Ishikawa (cell line): ENCODE measurements around the gene PPP1CC.

ENCODE experiments used
- CEBPB ChIP-seq: IDR thresholded peaks from 2 replicates; pipeline ENCODE4 v1.6.1; 2012
- EGR1 ChIP-seq: IDR thresholded peaks from 2 replicates; pipeline ENCODE4 v1.6.1; 2012
- EP300 ChIP-seq: IDR thresholded peaks from 2 replicates; pipeline ENCODE4 v1.6.1; 2012; ENCODE audit warnings: borderline replicate concordance
- FOXM1 ChIP-seq: IDR thresholded peaks from 2 replicates; pipeline ENCODE4 v1.6.1; 2012; ENCODE audit warnings: low read depth, borderline replicate concordance
- NFIC ChIP-seq: IDR thresholded peaks from 2 replicates; pipeline ENCODE4 v1.6.1; 2012
- RAD21 ChIP-seq: IDR thresholded peaks from 2 replicates; pipeline ENCODE4 v1.6.1; 2012; ENCODE audit warnings: low read depth
- TAF1 ChIP-seq: IDR thresholded peaks from 2 replicates; pipeline ENCODE4 v1.6.1; 2012; ENCODE audit warnings: low read depth, mild to moderate bottlenecking
- TEAD4 ChIP-seq: IDR thresholded peaks from 2 replicates; pipeline ENCODE4 v1.6.1; 2012
- YY1 ChIP-seq: IDR thresholded peaks from 2 replicates; pipeline ENCODE4 v1.6.1; 2012; ENCODE audit warnings: low read depth
- TF ChIP-seq, protein P1 (sequence below): IDR thresholded peaks from 2 replicates; pipeline ENCODE4 v1.6.1; 2012; ENCODE audit warnings: low read depth, mild to moderate bottlenecking
- TF ChIP-seq, protein P2 (sequence below): IDR thresholded peaks from 2 replicates; pipeline ENCODE4 v1.6.1; 2012
- TF ChIP-seq, protein P3 (sequence below): IDR thresholded peaks from 2 replicates; pipeline ENCODE4 v1.6.1; 2012

DNA sequence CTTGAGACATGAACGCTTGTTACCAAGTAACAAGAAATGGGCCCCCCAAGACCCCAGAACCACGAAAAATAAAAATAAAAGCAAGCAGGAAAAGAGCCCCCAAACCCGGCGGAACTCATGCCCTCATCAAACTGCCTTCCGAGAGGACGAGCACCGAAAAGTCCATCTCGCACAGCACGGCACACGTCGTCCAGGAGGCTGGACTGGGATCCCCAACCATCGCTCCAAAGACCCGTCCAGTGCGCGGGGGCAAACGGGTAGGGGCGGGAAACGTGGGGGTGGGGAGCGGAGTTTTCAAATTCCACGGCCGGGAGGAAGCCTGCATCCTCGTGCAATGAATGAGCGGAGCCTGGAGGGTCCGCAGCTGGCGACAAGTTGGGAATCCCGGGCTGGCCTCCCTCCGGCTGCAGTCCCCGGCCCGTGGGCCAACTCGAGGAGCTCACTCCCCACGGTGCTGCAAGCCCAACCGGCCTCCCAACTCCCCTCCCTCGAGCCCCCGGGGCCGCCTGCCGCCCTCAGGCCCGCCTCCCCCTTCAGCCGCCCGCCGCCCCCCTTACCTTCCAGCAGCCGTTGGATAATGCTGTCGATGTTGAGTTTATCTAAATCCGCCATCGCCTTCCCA lies 484 bp downstream of the PPP1CC start:
- TF ChIP-seq RAD21 (no peak), YY1 (no peak), TAF1 (no peak), FOXM1 (no peak), EGR1 (no peak), NFIC (no peak), EP300 (no peak), TEAD4 (no peak), CEBPB (no peak)
- TF ChIP-seq, protein P1, sequence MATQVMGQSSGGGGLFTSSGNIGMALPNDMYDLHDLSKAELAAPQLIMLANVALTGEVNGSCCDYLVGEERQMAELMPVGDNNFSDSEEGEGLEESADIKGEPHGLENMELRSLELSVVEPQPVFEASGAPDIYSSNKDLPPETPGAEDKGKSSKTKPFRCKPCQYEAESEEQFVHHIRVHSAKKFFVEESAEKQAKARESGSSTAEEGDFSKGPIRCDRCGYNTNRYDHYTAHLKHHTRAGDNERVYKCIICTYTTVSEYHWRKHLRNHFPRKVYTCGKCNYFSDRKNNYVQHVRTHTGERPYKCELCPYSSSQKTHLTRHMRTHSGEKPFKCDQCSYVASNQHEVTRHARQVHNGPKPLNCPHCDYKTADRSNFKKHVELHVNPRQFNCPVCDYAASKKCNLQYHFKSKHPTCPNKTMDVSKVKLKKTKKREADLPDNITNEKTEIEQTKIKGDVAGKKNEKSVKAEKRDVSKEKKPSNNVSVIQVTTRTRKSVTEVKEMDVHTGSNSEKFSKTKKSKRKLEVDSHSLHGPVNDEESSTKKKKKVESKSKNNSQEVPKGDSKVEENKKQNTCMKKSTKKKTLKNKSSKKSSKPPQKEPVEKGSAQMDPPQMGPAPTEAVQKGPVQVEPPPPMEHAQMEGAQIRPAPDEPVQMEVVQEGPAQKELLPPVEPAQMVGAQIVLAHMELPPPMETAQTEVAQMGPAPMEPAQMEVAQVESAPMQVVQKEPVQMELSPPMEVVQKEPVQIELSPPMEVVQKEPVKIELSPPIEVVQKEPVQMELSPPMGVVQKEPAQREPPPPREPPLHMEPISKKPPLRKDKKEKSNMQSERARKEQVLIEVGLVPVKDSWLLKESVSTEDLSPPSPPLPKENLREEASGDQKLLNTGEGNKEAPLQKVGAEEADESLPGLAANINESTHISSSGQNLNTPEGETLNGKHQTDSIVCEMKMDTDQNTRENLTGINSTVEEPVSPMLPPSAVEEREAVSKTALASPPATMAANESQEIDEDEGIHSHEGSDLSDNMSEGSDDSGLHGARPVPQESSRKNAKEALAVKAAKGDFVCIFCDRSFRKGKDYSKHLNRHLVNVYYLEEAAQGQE, result no peak
- TF ChIP-seq, protein P2, sequence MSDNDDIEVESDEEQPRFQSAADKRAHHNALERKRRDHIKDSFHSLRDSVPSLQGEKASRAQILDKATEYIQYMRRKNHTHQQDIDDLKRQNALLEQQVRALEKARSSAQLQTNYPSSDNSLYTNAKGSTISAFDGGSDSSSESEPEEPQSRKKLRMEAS, result no peak
- TF ChIP-seq, protein P3, sequence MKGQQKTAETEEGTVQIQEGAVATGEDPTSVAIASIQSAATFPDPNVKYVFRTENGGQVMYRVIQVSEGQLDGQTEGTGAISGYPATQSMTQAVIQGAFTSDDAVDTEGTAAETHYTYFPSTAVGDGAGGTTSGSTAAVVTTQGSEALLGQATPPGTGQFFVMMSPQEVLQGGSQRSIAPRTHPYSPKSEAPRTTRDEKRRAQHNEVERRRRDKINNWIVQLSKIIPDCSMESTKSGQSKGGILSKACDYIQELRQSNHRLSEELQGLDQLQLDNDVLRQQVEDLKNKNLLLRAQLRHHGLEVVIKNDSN, result no peak
